Activated CD8-positive, alpha-beta memory T cell treated with anti-CD3 and anti-CD28 coated beads, Interleukin-2, amount 10 ng/mL, durations not matched to agents 7 days and 5 days (primary cell): ENCODE data around the gene AQP12B. TPM values are rescaled to one million over a fixed set of nuclear protein-coding genes. Genes with fewer than 3 reads are reported as not detected.

Source experiments
- ATAC-seq: fragments of 150-1000 bp; cut with Tn5 transposase; one replicate; pipeline ENCODE4 v1.10.0; 2021; ENCODE audit warnings: moderate library complexity
- CTCF ChIA-PET: fragments of 350-600 bp; sonication (Branson Sonifier 250); formaldehyde crosslinking; loops from one replicate; lab custom pipeline; 2021; ENCODE audit warnings: antibody characterized with exemption; lab: Charles Lee
- DNase-seq: peaks from one replicate; pipeline ENCODE4 v3.0.0-alpha.2; 2020
- H3K27ac Mint-ChIP-seq: one replicate; pipeline ENCODE4 v1.8.0; 2021; ENCODE audit warnings: mild to moderate bottlenecking, mixed read lengths
- H3K27me3 Mint-ChIP-seq: one replicate; pipeline ENCODE4 v1.8.0; 2021; ENCODE audit warnings: mixed read lengths
- H3K36me3 Mint-ChIP-seq: one replicate; pipeline ENCODE4 v1.8.0; 2021; ENCODE audit warnings: mild to moderate bottlenecking, mixed read lengths
- H3K4me1 Mint-ChIP-seq: one replicate; pipeline ENCODE4 v1.8.0; 2021; ENCODE audit warnings: mixed read lengths
- H3K4me3 Mint-ChIP-seq: one replicate; pipeline ENCODE4 v1.8.0; 2021; ENCODE audit warnings: mild to moderate bottlenecking, moderate library complexity, mixed read lengths
- H3K9me3 Mint-ChIP-seq: one replicate; pipeline ENCODE4 v1.8.0; 2022; ENCODE audit warnings: low read depth, mixed read lengths
- total RNA-seq, 2 experiments: library from RNA; stranded (reverse); gene quantifications; one replicate each; pipeline ENCODE4 v1.2.3, GENCODE V29; 2021

The AQP12B gene
- total RNA-seq, 2 experiments from 2014 or later, result not detected

DNA sequence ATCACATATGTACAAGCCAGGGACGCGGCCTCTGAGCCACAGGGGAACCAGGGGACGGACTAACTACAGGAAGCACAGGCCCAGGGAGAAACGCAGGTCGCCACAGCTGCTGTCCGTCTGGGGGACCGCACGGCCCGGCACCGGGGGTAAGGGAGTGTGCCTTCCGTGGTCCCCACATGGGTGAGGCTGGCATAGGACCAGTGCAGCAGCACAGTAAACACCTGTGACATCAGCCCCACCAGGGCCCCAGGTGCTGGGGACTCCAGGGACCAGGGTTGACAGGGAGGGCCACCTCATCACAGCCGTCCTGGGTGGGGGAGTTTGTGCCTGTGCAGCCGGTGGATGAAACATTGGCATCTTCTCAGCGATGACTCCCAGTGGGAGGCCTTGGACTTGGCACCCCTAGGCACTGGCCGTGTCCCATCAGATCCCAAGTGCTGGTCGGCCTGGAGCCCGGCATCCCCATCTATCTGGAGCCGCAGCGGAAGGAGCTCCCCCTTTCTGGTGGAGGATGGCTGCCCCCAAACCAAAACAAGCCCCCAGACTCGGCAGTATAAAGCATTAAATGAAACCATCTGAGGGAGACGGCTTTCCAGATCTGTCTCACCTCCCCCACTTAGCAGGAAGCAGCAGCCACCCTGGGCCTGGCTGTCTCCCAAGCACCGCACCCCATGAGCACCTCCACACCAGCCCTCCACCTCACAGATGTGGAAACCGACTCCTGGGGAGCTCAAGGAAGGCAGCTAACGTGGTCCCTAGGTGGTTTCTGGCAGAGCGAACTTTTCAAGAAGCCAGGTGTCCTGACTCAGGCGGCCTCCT is 31.5 kb upstream of the AQP12B start:
- H3K9me3 Mint-ChIP-seq, result no peaks in the 10 kb centered on the region
- CTCF ChIA-PET, result no interaction called here
- no peak for DNase-seq
- H3K4me1 Mint-ChIP-seq, result no peaks in the 10 kb centered on the region
- no peaks in the 10 kb centered on the region for H3K36me3 Mint-ChIP-seq
- H3K27me3 Mint-ChIP-seq, result peaks cover 4% of the 10 kb centered on the region
- no peak for ATAC-seq
- H3K27ac Mint-ChIP-seq, result no peak overlapping the region
- H3K4me3 Mint-ChIP-seq, result no peak overlapping the region

DNA sequence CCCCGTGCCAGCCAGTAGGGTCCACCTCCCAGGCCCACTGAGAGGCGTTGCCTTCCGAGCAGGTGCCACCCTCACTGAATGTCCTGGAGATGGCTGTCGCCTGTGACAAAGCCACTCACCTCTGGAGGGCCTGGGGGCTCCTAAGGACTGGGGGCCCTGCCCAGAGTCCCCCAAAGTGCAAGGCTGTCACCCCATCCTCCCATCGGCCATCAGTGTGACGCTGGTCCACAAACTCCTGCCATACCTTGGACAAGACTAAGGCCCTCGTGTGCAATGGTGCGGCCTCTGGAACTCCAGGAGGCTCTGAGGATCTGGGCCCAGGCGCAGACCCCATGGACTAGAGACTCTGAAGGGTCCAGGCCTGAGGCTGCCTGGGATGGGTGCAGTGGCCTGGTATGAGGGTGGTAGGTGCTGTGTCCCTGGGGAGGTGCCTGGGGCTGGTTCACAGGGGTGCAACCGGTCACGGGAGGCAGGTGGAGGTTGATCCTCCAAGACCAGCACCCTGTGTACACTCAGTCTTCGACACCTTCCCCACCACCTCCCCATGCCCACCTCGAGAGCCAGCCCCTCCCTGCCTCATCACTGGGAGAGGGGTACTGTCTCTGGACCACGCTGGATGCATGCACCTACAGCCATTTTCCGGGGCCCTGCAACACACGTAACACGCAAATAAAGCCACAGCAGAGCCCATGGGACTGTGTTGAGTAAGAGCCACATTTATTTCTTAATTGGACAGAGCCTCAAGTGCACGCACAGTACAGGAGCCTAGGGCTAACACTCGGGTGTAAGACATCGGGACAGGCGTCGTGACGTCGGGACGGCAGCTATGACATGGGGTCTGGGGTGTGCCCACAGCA is 30.6 kb upstream of the AQP12B start:
- Mint-ChIP-seq H3K36me3 (no peaks in the 10 kb centered on the region), H3K4me3 (no peak overlapping the region), H3K27me3 (peaks cover 10% of the 10 kb centered on the region), H3K27ac (no peak overlapping the region), H3K4me1 (no peaks in the 10 kb centered on the region), H3K9me3 (no peaks in the 10 kb centered on the region)
- no peak for ATAC-seq
- no peak for DNase-seq
- CTCF ChIA-PET, result no interaction called here

DNA sequence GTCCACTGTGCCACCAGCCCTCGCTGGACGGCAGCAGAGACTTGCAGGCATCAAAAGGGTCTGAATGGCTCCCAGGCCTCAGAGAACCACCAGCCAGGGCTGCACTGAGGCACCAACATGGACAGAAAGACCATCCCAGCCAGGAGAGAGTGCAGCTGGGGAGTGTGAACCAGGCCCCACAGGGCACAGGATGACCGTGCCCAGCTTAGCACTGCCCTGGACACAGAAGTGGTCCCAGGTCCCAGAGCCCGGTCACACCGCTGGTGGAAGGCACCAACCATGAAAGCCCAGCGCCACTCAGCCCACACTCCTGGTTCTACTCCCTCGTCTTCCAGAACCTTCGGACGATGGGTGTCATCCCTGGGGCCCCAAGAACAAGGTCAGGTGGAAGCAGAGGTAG is 29.4 kb upstream of the AQP12B start:
- CTCF ChIA-PET, result no interaction called here
- ATAC-seq (no peak), DNase-seq (no peak)
- Mint-ChIP-seq H3K4me3 (no peak overlapping the region), H3K27ac (no peak overlapping the region), H3K27me3 (peaks cover 20% of the 10 kb centered on the region), H3K36me3 (no peaks in the 10 kb centered on the region), H3K4me1 (no peaks in the 10 kb centered on the region), H3K9me3 (no peaks in the 10 kb centered on the region)

DNA sequence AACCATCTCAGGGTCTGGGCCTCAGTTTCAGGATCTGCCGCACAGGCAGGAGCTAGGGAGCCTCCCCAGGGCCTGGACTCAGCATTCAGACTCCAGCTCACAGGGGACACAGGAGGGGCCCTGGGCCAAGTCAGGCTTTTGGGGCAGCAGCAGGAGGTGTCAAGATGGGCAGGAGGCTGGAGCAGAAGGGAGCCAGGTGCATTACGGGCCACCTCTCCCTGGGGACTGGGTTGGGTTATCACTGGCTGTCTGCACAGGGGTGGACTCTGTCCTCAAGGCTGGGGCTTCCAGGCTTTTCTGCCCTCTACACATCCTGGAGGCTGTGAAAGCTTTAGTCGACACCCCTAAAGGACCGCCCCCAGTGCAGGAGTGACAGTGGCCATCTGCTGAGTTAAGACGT is 29.0 kb upstream of the AQP12B start:
- DNase-seq (no peak), ATAC-seq (no peak)
- Mint-ChIP-seq H3K9me3 (no peaks in the 10 kb centered on the region), H3K27ac (no peak overlapping the region), H3K27me3 (peaks cover 22% of the 10 kb centered on the region), H3K4me3 (no peak overlapping the region), H3K4me1 (no peaks in the 10 kb centered on the region), H3K36me3 (no peaks in the 10 kb centered on the region)
- CTCF ChIA-PET, result no interaction called here

DNA sequence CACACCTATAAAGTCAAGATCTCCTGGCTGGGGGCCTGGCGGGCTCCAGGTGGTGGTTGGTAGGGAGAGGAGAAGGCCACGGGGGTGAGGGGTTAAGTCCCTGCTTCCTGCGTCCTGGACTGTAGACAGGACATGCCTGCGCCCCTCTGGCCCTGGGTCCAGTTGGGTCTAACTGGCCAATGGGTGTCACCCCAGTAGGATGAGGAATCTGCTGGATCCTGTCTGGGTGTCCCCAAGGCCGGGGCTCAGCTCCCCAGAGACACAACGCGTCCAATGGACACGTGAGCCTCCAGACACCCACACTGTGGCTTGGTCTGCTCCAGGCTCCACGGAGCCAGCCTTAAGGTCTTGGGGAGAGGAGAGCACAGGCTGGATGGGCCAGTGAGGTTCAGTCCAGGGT is 28.6 kb upstream of the AQP12B start:
- Mint-ChIP-seq H3K27ac (no peak overlapping the region), H3K4me1 (no peaks in the 10 kb centered on the region), H3K36me3 (no peaks in the 10 kb centered on the region), H3K27me3 (peaks cover 26% of the 10 kb centered on the region), H3K4me3 (no peak overlapping the region), H3K9me3 (no peaks in the 10 kb centered on the region)
- DNase-seq, result no peak
- ATAC-seq, result no peak
- CTCF ChIA-PET, result no interaction called here

DNA sequence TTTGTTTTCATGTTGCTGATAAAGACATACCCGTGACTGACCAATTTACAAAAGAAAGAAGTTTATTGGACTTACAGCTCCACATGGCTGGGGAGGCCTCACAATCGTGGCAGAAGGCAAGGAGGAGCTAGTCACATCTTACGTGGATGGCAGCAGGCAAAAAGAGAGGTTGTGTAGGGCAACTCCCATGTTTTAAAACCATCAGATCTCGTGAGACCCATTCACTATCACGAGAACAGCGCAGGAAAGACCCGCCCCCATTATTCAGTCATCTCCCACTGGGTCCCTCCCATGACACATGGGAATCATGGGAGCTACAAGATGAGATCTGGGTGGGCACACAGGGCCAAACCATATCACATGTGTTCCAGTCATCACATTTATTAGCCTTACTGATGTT is 25.8 kb upstream of the AQP12B start:
- no peak for ATAC-seq
- H3K27me3 Mint-ChIP-seq, result peaks cover 43% of the 10 kb centered on the region
- H3K4me3 Mint-ChIP-seq, result no peak overlapping the region
- no peaks in the 10 kb centered on the region for H3K9me3 Mint-ChIP-seq
- H3K4me1 Mint-ChIP-seq, result peaks cover 13% of the 10 kb centered on the region
- no peaks in the 10 kb centered on the region for H3K36me3 Mint-ChIP-seq
- no peak overlapping the region for H3K27ac Mint-ChIP-seq
- CTCF ChIA-PET, result interaction anchor here (2.3 kb wide), 1 partner anchor 194 kb away, joined by 8 read pairs; no protein-coding TSS in a partner anchor
- no peak for DNase-seq

DNA sequence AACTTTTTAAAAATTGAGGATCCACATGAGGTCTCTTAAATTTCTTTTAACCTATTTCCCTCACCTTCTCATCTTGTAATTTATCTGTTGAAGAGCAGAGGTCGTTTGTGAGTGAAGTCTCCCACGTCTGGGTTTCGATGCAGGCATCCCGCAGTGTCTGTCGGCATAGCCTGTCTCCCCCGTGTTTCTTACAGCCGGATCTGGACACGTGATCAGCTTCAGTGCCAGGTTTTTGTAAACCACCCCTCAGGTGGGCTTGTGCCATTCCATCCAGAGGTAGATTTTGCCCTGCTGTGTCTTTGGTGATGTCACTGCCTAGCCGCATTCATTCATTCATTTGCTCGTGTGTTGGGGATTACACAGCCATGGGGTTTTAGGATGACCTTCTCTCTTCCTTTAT is 25.1 kb upstream of the AQP12B start:
- DNase-seq, result no peak
- peaks cover 13% of the 10 kb centered on the region for H3K4me1 Mint-ChIP-seq
- CTCF ChIA-PET, result interaction anchor here (2.3 kb wide), 1 partner anchor 194 kb away, joined by 8 read pairs; no protein-coding TSS in a partner anchor

DNA sequence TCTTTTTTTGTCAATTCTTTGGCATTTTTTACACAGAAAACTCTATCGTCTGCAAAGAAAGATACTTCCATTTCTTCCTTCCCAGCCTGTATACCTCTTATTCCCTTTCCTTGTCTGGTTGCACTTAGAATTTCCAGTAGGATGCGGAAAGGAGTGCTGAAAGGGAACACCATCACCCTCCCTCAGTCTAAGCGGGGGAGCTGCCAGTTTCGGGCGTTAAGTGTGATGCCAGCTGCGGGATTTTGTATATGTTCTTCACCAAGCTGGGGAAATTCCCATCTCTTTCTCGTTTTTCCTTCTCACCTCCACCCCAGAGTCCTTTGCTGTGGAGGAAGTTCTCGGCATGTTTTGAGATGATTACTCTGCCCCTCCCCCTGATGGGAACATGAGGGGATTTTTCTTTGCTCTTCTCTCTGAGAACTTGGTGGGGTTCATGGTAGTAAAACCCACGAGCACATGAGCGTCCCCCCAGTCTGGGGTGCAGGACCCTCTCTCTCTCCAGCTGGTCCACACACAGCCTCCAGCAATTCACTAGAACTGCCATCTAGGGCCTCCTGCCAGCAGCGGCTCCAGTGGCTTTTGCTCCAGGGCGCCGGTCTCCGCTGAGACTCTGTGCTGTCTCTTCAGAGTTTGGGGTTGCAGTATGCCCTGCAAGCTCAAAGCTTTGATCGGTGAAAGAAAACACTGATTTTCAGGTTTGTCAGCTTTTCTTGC is 24.5 kb upstream of the AQP12B start:
- Mint-ChIP-seq H3K27ac (no peak overlapping the region), H3K27me3 (peaks cover 43% of the 10 kb centered on the region), H3K9me3 (no peaks in the 10 kb centered on the region), H3K36me3 (no peaks in the 10 kb centered on the region), H3K4me3 (no peak overlapping the region), H3K4me1 (peaks cover 13% of the 10 kb centered on the region)
- ATAC-seq (no peak), DNase-seq (no peak)
- CTCF ChIA-PET, result interaction anchor here (2.3 kb wide), 1 partner anchor 193 kb away, joined by 8 read pairs; no protein-coding TSS in a partner anchor

More for the DNA sequence above, 25.1 kb upstream of the AQP12B start:
- Mint-ChIP-seq H3K27me3 (peaks cover 43% of the 10 kb centered on the region), H3K36me3 (no peaks in the 10 kb centered on the region), H3K4me3 (no peak overlapping the region), H3K9me3 (no peaks in the 10 kb centered on the region), H3K27ac (no peak overlapping the region)
- no peak for ATAC-seq

DNA sequence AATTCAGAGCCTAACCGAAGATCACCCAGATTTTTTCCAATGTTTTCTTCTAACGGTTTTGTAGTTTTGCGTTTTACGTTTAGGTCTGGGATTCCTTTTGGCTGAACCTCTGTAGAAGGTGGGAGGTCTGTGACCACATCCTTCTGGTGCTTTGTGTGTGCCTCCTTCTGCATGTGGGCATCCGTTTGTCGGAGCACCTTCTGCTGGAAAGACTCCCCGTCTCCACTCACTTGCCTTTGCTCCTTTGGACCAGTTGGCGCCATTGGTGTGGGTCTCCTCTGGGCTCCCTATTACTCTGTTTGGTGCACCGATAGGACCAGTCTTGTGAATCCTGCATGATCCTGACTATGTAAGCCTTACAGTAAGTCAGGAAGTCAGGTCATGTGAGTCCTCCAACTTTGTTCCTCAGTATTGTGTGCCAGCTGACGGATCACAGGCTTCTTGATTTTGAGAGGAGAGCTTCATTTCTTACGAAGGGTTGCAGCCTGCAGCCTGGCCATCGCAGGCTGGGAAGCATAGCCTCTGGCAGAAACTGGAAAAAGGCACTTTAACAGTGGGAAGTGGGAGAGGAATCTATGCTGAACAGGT is 22.6 kb upstream of the AQP12B start:
- CTCF ChIA-PET, result interaction anchor here (0.7 to 0.8 kb wide), 3 partner anchors 144 to 464 kb away, joined by 3 to 8 read pairs (median 3); no protein-coding TSS in a partner anchor
- H3K27ac Mint-ChIP-seq, result no peak overlapping the region
- peak; percentile 47 for DNase-seq
- H3K4me1 Mint-ChIP-seq, result peaks cover 13% of the 10 kb centered on the region
- H3K4me3 Mint-ChIP-seq, result no peak overlapping the region
- H3K9me3 Mint-ChIP-seq, result no peaks in the 10 kb centered on the region
- H3K36me3 Mint-ChIP-seq, result no peaks in the 10 kb centered on the region
- no peak for ATAC-seq
- peaks cover 43% of the 10 kb centered on the region for H3K27me3 Mint-ChIP-seq

DNA sequence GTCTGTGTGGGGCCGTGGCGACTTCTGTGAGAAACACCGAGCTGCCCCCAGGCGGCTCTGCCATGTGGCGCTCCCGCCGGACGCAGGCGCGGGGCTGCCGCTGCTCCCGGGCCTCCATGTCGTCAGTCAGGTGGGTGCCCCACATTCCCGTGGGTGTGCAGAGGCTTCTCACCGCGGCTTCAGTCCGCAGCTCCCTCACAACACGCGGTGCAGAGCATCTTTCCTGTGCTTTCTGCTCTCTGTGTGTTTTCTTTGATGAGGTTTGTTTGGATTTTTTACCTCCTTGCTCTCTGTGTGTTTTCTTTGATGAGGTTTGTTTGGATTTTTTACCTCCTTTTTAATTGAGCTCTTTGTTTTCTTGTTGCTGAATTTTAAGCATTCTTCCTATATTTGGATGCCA is 22.0 kb upstream of the AQP12B start:
- Mint-ChIP-seq H3K27me3 (peaks cover 43% of the 10 kb centered on the region), H3K36me3 (no peaks in the 10 kb centered on the region), H3K4me1 (peaks cover 13% of the 10 kb centered on the region), H3K27ac (peak overlapping the region; percentile 6), H3K4me3 (no peak overlapping the region), H3K9me3 (no peaks in the 10 kb centered on the region)
- DNase-seq, result no peak
- CTCF ChIA-PET, result interaction anchor here (0.8 kb wide), 2 partner anchors 143 to 191 kb away, joined by 3 to 8 read pairs; no protein-coding TSS in a partner anchor
- peak; percentile 40 for ATAC-seq

DNA sequence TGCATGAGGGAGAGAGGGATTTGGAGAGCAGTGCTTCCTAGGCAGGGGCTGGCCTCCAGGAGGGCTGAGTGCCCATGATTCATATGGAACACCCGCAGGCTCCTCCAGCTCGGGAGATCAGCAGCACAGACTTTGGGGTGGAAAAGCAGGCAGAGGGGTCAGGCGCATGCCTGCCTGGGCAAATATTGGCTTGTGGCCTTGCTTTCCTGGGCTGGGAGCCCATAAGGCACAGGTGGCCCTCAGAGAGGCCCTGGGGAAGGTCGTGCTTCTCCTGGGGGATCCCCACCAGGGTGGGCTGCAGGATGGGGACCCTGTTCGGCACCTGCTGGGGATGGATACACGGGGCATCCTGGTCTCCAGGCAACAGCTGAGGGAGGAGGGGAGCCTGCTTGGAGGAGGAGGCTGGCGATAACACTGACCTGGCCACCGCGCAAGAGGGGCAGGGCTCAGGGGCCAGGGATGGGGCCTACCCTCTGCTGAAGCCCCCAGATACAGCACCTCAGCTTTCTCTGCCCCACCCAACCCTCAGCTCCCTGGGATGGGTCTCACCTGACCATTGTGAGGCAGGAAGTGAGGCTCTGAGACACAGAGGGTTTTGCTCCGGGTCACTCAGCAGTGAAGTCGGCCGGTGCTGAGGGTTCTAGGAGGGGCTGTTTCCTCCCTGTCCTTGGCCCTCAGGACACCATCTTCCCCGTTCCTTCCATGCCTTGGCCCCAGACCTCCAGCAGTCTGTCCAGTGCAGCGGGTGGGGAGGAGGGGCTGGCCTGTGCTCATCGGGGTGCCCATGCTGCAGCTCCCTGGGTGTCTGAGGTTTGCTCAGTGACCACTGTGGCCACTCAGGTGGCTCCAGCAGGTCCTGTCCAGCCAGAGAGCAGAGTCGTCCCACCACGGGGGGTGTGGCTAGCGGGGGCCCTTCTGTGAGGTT is 21.0 kb upstream of the AQP12B start:
- CTCF ChIA-PET, result interaction anchor here (0.9 to 1.1 kb wide), 2 partner anchors 107 to 190 kb away, joined by 3 to 4 read pairs; no protein-coding TSS in a partner anchor
- no peak for DNase-seq
- Mint-ChIP-seq H3K27me3 (peaks cover 36% of the 10 kb centered on the region), H3K4me1 (peaks cover 13% of the 10 kb centered on the region), H3K27ac (no peak overlapping the region), H3K36me3 (no peaks in the 10 kb centered on the region), H3K9me3 (no peaks in the 10 kb centered on the region), H3K4me3 (no peak overlapping the region)
- no peak for ATAC-seq

DNA sequence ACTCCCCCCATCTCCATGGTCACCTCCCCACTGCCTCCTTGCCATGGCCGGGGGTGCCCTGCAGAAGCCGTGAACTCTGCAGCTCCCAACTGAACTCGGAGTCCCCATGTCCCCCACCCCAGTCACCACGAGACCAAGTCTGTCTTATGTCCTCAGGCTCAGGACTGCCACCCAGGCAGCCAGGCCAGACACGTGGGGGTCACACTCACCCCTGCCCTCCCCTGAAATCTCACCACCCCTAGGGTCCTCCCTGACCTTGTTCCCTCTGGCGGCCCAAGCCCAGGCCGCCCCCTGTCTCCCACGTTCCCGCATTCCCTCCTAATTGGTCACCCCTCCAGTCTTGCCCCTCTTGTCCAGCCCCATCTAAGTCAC is 19.9 kb upstream of the AQP12B start:
- Mint-ChIP-seq H3K4me3 (no peak overlapping the region), H3K36me3 (no peaks in the 10 kb centered on the region), H3K27me3 (peaks cover 27% of the 10 kb centered on the region), H3K27ac (no peak overlapping the region), H3K9me3 (no peaks in the 10 kb centered on the region), H3K4me1 (peaks cover 13% of the 10 kb centered on the region)
- ATAC-seq (no peak), DNase-seq (no peak)
- CTCF ChIA-PET, result no interaction called here
